Endothelial cell of umbilical vein (primary cell): ENCODE measurements around the gene DONSON. TPM values are rescaled to one million over a fixed set of nuclear protein-coding genes. Genes with fewer than 3 reads are reported as not detected.

ENCODE experiments used
- BruUV-seq: library from RNA; stranded (reverse); fragments of 400-500 nt; replicated peaks from 2 replicates; lab custom pipeline; 2021; lab: Mats Ljungman, UMichigan
- CTCF ChIA-PET: fragments of 300-600, 350-600 bp; sonication (Branson Sonifier 250); formaldehyde crosslinking; loops from one replicate; lab custom pipeline; 2021; ENCODE audit warnings: antibody characterized with exemption, inconsistent platforms; lab: Charles Lee
- POLR2A ChIA-PET: fragments of 300-600, 350-600 bp; sonication (Branson Sonifier 250); formaldehyde crosslinking; loops from one replicate; lab custom pipeline; 2021; ENCODE audit warnings: antibody characterized with exemption, inconsistent platforms; lab: Charles Lee
- DNase-seq: peaks from one replicate; pipeline ENCODE4 v3.0.0-alpha.2; 2011; ENCODE audit warnings: low read depth, low spot score
- FAIRE-seq: peaks from 2 replicates; lab custom pipeline; 2011; peaks lifted over from hg19 to GRCh38; lab: Jason Lieb, UNC
- H2AFZ ChIP-seq: 2 replicates; pipeline ENCODE4 v1.6.0; 2012; ENCODE audit warnings: low read depth, low read length, control low read depth, inconsistent platforms
- H3K27ac ChIP-seq: 2 replicates; pipeline ENCODE4 v1.5.1; 2011; ENCODE audit warnings: low read depth, mild to moderate bottlenecking, control low read depth, low read length, moderate library complexity; ENCODE audit not compliant: insufficient read depth
- H3K27me3 ChIP-seq, 2 experiments: 2 replicates each; pipeline versions ENCODE4 v1.6.0 to v1.6.1; 2011; ENCODE audit warnings: low read length in 2 of 2, mixed read lengths in 1 of 2; ENCODE audit not compliant: control insufficient read depth in 2 of 2, insufficient read depth in 2 of 2
- H3K36me3 ChIP-seq, 2 experiments: 2 replicates in 1 of 2; 3 replicates in 1 of 2; pipeline ENCODE4 v1.5.1; 2011; ENCODE audit warnings: low read length in 2 of 2, mild to moderate bottlenecking in 1 of 2, moderate library complexity in 1 of 2; ENCODE audit not compliant: control insufficient read depth in 2 of 2, insufficient read depth in 2 of 2; ENCODE audit errors: extremely low read depth in 1 of 2
- H3K4me1 ChIP-seq: 3 replicates; pipeline ENCODE4 v1.5.1; 2011; ENCODE audit warnings: mild to moderate bottlenecking, low read length; ENCODE audit not compliant: control insufficient read depth, insufficient read depth; ENCODE audit errors: extremely low read depth
- H3K4me2 ChIP-seq: 2 replicates; pipeline ENCODE4 v1.6.1; 2011; ENCODE audit warnings: low read length, control low read depth, mixed read lengths; ENCODE audit not compliant: insufficient read depth
- H3K4me3 ChIP-seq, 3 experiments: fragments of 200-600 bp in 1 of 3; sonication (generic), shearing (Covaris generic) in 1 of 3; replicated peaks in 1 of 3; 2 replicates each; pipeline ENCODE4 v1.5.1; 2011 to 2016; ENCODE audit warnings: control low read depth in 3 of 3, low read length in 3 of 3, mild to moderate bottlenecking in 2 of 3, inconsistent platforms in 1 of 3, low read depth in 1 of 3, moderate library complexity in 1 of 3; ENCODE audit not compliant: insufficient read depth in 1 of 3
- H3K79me2 ChIP-seq: 2 replicates; pipeline ENCODE4 v1.6.0; 2012; ENCODE audit warnings: low read length, inconsistent platforms; ENCODE audit not compliant: control insufficient read depth, insufficient read depth
- H3K9ac ChIP-seq: replicated peaks from 2 replicates; pipeline ENCODE3; 2011; ENCODE audit warnings: low read length, control low read depth; ENCODE audit not compliant: insufficient read depth; ENCODE audit errors: extremely low read depth
- H3K9me1 ChIP-seq: replicated peaks from 3 replicates; pipeline ENCODE4 v1.6.0; 2011; ENCODE audit warnings: mild to moderate bottlenecking, low read length; ENCODE audit not compliant: control insufficient read depth, insufficient read depth; ENCODE audit errors: extremely low read depth
- H3K9me3 ChIP-seq: replicated peaks from 2 replicates; pipeline ENCODE4 v1.5.1; 2012; ENCODE audit warnings: low read length, inconsistent platforms; ENCODE audit not compliant: control insufficient read depth, insufficient read depth
- H4K20me1 ChIP-seq: replicated peaks from 2 replicates; pipeline ENCODE3; 2011; ENCODE audit warnings: mild to moderate bottlenecking, low read length; ENCODE audit not compliant: control insufficient read depth, insufficient read depth; ENCODE audit errors: extremely low read depth
- CTCF ChIP-seq, 2 donors: IDR thresholded peaks; 1 replicate in 1 of 2; 2 replicates in 1 of 2; pipeline ENCODE4 v1.5.1; 2011; ENCODE audit warnings: low read length in 2 of 2, mild to moderate bottlenecking in 2 of 2, moderate library complexity in 2 of 2, control low read depth in 1 of 2, inconsistent platforms in 1 of 2, low read depth in 1 of 2; ENCODE audit not compliant: insufficient read depth in 1 of 2; ENCODE audit errors: extremely low read depth in 1 of 2
- EZH2 ChIP-seq: IDR thresholded peaks from 2 replicates; pipeline ENCODE4 v1.6.1; 2012; ENCODE audit warnings: borderline replicate concordance, low read depth, mild to moderate bottlenecking, moderate library complexity, low read length, inconsistent platforms; ENCODE audit not compliant: severe bottlenecking
- FOS ChIP-seq: IDR thresholded peaks from 2 replicates; pipeline ENCODE4 v1.6.1; 2011; ENCODE audit warnings: mild to moderate bottlenecking, low read length, moderate library complexity, borderline replicate concordance; ENCODE audit not compliant: insufficient read depth
- GATA2 ChIP-seq: IDR thresholded peaks from 2 replicates; pipeline ENCODE4 v1.7.0; 2011; ENCODE audit warnings: low read depth, mild to moderate bottlenecking, moderate library complexity, mixed read lengths, low read length; ENCODE audit not compliant: insufficient read length, insufficient read depth
- JUN ChIP-seq: IDR thresholded peaks from 2 replicates; pipeline ENCODE4 v1.6.1; 2011; ENCODE audit warnings: borderline replicate concordance, low read depth; ENCODE audit not compliant: insufficient read length, insufficient read depth
- MAX ChIP-seq: IDR thresholded peaks from 2 replicates; pipeline ENCODE4 v1.6.1; 2011; ENCODE audit not compliant: insufficient read depth, insufficient read length
- MYC ChIP-seq: IDR thresholded peaks from one replicate; pipeline ENCODE4 v1.6.1; 2011; ENCODE audit warnings: mild to moderate bottlenecking, low read depth, low read length
- POLR2A ChIP-seq: IDR thresholded peaks from 2 replicates; pipeline ENCODE4 v1.6.1; 2012; ENCODE audit warnings: low read depth, mild to moderate bottlenecking, control low read depth, low read length
- POLR2AphosphoS5 ChIP-seq: IDR thresholded peaks from 2 replicates; pipeline ENCODE4 v1.6.1; 2012; ENCODE audit warnings: low read depth, mild to moderate bottlenecking, control low read depth, low read length, moderate library complexity; ENCODE audit not compliant: insufficient read depth
- dilution Hi-C: fragments of 300-500 bp; cut with MboI; formaldehyde crosslinking; loops from one replicate; pipeline ENCODE4 v1.15.0; 2019; ENCODE audit warnings: low sequenced_read_pairs; ENCODE audit not compliant: extremely low pct_ligation_motif_present
- intact Hi-C: fragments of 100-400 bp; cut with micrococcal nuclease; formaldehyde crosslinking; loops from one replicate; pipeline ENCODE4 v1.10.0; 2022
- polyA plus RNA-seq, 4 experiments: library from polyadenylated mRNA; depleted of rRNA in 3 of 4; stranded (reverse) in 3 of 4; unstranded in 1 of 4; fragments of >200 nt; gene quantifications; 2 replicates each; pipeline versions ENCODE4 v1.2.1 to v1.2.3, GENCODE V29; 2011 to 2012; ENCODE audit warnings: missing spikeins in 1 of 4
- total RNA-seq: library from RNA; stranded (reverse); gene quantifications from 2 replicates; pipeline ENCODE4 v1.2.3, GENCODE V29; 2021

Gene DONSON
- total and polyA plus RNA-seq, 2 donors (not counting 3 experiments of a cell fraction or from before 2014, with no cell fraction given): 14.3 to 29.4 TPM

DNA sequence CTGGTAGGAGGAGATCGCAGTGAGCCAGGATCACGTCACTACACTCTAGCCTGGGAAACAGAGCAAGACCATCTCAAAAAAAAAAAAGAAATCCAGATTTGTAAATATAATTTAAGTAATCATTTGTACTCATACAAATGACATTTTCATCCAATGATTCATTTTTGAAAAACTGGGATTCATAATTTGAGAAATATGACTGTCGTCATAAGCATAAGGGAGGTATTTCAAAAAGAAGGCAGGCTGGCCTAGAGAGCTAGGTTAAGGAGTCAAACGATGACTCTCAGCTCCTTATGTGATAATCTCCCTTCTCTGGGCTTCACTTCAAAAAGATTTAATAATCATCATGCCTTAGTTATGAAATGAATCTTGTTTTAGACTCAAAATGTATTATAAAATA, 48.9 kb downstream of the DONSON start:
- no peak for FAIRE-seq
- BruUV-seq: no TSS peak
- no peak overlapping the region for H3K27ac ChIP-seq

More for the DNA sequence above, 48.9 kb downstream of the DONSON start:
- H3K36me3 ChIP-seq: peaks cover 1 to 7% of the 10 kb centered on the region in 2 experiments
- H4K20me1 ChIP-seq: peaks cover 7% of the 10 kb centered on the region
- no peak overlapping the region for H3K4me2 ChIP-seq
- no peaks in the 10 kb centered on the region for H3K9me1 ChIP-seq
- TF ChIP-seq POLR2A (no peak), FOS (no peak), CTCF (IDR thresholded peaks at IDR 0.05; ENCODE audit: extremely low read depth in 1 of 2, insufficient read depth in 1 of 2, low read depth in 1 of 2, low read length in 2 of 2) (no peak), JUN (no peak), MAX (no peak), POLR2AphosphoS5 (no peak), MYC (no peak), GATA2 (no peak), EZH2 (no peak)
- POLR2A ChIA-PET: interaction anchor here (0.6 kb wide), 1 partner anchor 55 kb away, joined by 4 read pairs; no protein-coding TSS in a partner anchor
- H3K79me2 ChIP-seq: peaks cover 54% of the 10 kb centered on the region
- H3K4me1 ChIP-seq: peaks cover 16% of the 10 kb centered on the region
- CTCF ChIA-PET: no interaction called here
- intact Hi-C loops: loop anchor here (5.0 kb wide), 1 partner anchor 68 kb away; no protein-coding TSS in a partner anchor
- H2AFZ ChIP-seq: no peak overlapping the region
- H3K27me3 ChIP-seq: no peaks in the 10 kb centered on the region
- no peak for DNase-seq
- no peak overlapping the region for H3K9ac ChIP-seq
- dilution Hi-C loops: no loop called here
- no peak overlapping the region for H3K4me3 ChIP-seq
- H3K9me3 ChIP-seq: no peaks in the 10 kb centered on the region
